ENCODE data around the gene AMIGO1. TPM values are rescaled to one million over a fixed set of nuclear protein-coding genes. Genes with fewer than 3 reads are reported as not detected.

AMIGO1 gene
- total and polyA plus RNA-seq, 10 of the 15 experiments (the other 5 are each of a cell fraction or from before 2014, with no cell fraction given): 0.02 to 0.28 (median 0.08) TPM; not detected in 1

DNA sequence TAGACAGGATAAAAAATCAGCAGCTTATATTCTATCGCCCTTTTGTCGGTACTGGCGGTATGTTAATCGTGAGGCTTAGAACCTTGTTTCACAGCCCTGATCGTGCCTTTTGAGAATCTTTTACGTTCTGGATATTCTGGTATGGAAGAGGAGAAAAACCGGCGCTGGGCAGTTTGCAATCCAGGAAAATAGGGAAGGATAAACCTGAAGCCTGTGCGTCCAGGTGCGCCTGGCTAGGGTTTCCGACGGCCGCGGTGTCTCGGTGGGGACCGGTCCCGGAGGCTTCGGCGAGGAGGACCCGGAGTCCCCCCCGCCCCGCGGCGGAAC is 43.4 kb downstream of the AMIGO1 start:
- intact Hi-C loops (cut with micrococcal nuclease; ENCODE audit: unreplicated experiment): no loop called here
- SMC1A ChIA-PET (ENCODE audit: uncharacterized antibody, unreplicated experiment): no interaction called here
- no peak for DNase-seq (ENCODE audit: low read depth, low spot score)

DNA sequence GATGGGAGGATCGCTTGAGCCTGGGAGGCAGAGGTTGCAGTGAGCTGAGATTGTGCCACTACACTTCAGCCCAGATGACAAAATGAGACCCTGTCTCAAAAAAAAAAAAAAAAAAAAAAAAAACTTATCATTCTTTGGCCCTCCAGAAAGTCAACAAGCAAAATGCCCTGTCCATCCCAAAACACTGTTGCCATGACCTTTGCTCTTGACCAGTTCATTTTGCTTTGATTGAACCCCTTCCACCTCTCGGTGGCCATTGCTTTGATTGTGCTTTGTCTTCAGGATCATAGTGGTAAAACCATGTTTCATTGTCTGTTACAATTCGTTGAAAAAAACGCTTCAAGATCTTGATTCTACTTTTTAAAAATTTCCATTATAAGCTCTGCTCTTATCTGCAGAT is 51.7 kb downstream of the AMIGO1 start:
- ChIA-PET RAD21 (ENCODE audit: unreplicated experiment) (no interaction called here), CTCF (interaction anchor here (0.9 to 1.0 kb wide), 2 partner anchors 11 to 32 kb away, joined by 3 to 4 read pairs; partner anchors contain the start of gene PSMA5), SMC1A (ENCODE audit: uncharacterized antibody, unreplicated experiment) (interaction anchor here (1.2 kb wide), 2 partner anchors 58 to 71 kb away, joined by 3 read pairs; no protein-coding TSS in a partner anchor), POLR2A (interaction anchor here (0.6 kb wide), 1 partner anchor 32 kb away, joined by 6 read pairs; no protein-coding TSS in a partner anchor)
- no TSS peak for BruUV-seq (replicated peaks)
- intact Hi-C loops (cut with micrococcal nuclease; ENCODE audit: unreplicated experiment) (no loop called here), in situ Hi-C loops (cut with MboI) (no loop called here)
- Histone ChIP-seq H3K27ac (ENCODE audit: control insufficient read depth, insufficient read depth) (no peak overlapping the region), H3K4me1 (ENCODE audit: control insufficient read depth, insufficient read depth, low read length) (no peaks in the 10 kb centered on the region), H3K9me3 (replicated peaks; ENCODE audit: control insufficient read depth, insufficient read depth, low read length) (no peaks in the 10 kb centered on the region; the same call in 2 of the 3 replicates), H4K20me1 (ENCODE audit: control insufficient read depth, insufficient read depth) (no peaks in the 10 kb centered on the region), H3K4me3 (no peak overlapping the region), H3K9ac (ENCODE audit: control insufficient read depth, insufficient read depth, low read length) (no peak overlapping the region), H3K36me3 (ENCODE audit: control insufficient read depth in 2 of 2, insufficient read depth in 2 of 2, low read length in 1 of 2) (no peaks in the 10 kb centered on the region), H3K27me3 (replicated peaks in 1 of 2; ENCODE audit: control insufficient read depth in 2 of 2, insufficient read depth in 2 of 2, low read length in 1 of 2) (no peaks in the 10 kb centered on the region), H2AFZ (ENCODE audit: control insufficient read depth, low read depth, low read length) (no peak overlapping the region), H3K79me2 (ENCODE audit: control insufficient read depth, insufficient read depth, low read length) (no peaks in the 10 kb centered on the region), H3K4me2 (ENCODE audit: control insufficient read depth, insufficient read depth) (no peak overlapping the region)
- ATAC-seq (no peak), DNase-seq (ENCODE audit: low read depth, low spot score) (no peak), FAIRE-seq (no peak)
- TF ChIP-seq CHD1 (IDR thresholded peaks at IDR 0.05; ENCODE audit: low read depth, low read length) (no peak), NFIC (IDR thresholded peaks at IDR 0.05; ENCODE audit: low read depth, low read length) (no peak), SRF (IDR thresholded peaks at IDR 0.05; ENCODE audit: low read depth in 2 of 2, low read length in 2 of 2) (no peak), NFXL1 (IDR thresholded peaks at IDR 0.05; ENCODE audit: borderline replicate concordance) (no peak), POLR2A (IDR thresholded peaks at IDR 0.05; ENCODE audit: low read depth, low read length) (no peak), SPI1 (IDR thresholded peaks at IDR 0.05; ENCODE audit: borderline replicate concordance, insufficient read depth, low read depth, low read length) (no peak), YBX1 (IDR thresholded peaks at IDR 0.05) (no peak)
- TF ChIP-seq, protein P1, sequence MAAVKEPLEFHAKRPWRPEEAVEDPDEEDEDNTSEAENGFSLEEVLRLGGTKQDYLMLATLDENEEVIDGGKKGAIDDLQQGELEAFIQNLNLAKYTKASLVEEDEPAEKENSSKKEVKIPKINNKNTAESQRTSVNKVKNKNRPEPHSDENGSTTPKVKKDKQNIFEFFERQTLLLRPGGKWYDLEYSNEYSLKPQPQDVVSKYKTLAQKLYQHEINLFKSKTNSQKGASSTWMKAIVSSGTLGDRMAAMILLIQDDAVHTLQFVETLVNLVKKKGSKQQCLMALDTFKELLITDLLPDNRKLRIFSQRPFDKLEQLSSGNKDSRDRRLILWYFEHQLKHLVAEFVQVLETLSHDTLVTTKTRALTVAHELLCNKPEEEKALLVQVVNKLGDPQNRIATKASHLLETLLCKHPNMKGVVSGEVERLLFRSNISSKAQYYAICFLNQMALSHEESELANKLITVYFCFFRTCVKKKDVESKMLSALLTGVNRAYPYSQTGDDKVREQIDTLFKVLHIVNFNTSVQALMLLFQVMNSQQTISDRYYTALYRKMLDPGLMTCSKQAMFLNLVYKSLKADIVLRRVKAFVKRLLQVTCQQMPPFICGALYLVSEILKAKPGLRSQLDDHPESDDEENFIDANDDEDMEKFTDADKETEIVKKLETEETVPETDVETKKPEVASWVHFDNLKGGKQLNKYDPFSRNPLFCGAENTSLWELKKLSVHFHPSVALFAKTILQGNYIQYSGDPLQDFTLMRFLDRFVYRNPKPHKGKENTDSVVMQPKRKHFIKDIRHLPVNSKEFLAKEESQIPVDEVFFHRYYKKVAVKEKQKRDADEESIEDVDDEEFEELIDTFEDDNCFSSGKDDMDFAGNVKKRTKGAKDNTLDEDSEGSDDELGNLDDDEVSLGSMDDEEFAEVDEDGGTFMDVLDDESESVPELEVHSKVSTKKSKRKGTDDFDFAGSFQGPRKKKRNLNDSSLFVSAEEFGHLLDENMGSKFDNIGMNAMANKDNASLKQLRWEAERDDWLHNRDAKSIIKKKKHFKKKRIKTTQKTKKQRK (IDR thresholded peaks at IDR 0.05; ENCODE audit: low read depth, low read length): no peak
- TF ChIP-seq, protein P2, sequence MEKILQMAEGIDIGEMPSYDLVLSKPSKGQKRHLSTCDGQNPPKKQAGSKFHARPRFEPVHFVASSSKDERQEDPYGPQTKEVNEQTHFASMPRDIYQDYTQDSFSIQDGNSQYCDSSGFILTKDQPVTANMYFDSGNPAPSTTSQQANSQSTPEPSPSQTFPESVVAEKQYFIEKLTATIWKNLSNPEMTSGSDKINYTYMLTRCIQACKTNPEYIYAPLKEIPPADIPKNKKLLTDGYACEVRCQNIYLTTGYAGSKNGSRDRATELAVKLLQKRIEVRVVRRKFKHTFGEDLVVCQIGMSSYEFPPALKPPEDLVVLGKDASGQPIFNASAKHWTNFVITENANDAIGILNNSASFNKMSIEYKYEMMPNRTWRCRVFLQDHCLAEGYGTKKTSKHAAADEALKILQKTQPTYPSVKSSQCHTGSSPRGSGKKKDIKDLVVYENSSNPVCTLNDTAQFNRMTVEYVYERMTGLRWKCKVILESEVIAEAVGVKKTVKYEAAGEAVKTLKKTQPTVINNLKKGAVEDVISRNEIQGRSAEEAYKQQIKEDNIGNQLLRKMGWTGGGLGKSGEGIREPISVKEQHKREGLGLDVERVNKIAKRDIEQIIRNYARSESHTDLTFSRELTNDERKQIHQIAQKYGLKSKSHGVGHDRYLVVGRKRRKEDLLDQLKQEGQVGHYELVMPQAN (conservative IDR thresholded peaks at IDR 0.05): no peak
- 50% methylated on average over 4 of the region's 4 CpGs for WGBS (ENCODE audit: insufficient coverage, insufficient replicate concordance, low lambda C conversion rate, missing lambda C conversion rate)

More for the DNA sequence above, 43.4 kb downstream of the AMIGO1 start:
- H3K27me3 ChIP-seq (replicated peaks in 1 of 2; ENCODE audit: control insufficient read depth in 2 of 2, insufficient read depth in 2 of 2, low read length in 1 of 2): peaks cover 4 to 7% of the 10 kb centered on the region in 2 experiments; a peak in 3 of 4 replicates
- CTCF ChIA-PET: interaction anchor here (0.7 kb wide), 1 partner anchor 67 kb away, joined by 3 read pairs; no protein-coding TSS in a partner anchor
- in situ Hi-C loops (cut with MboI): no loop called here
- no peak overlapping the region for H3K4me3 ChIP-seq
- no peak for FAIRE-seq
- no peaks in the 10 kb centered on the region for H3K4me1 ChIP-seq (ENCODE audit: control insufficient read depth, insufficient read depth, low read length)
- TF ChIP-seq EZH2 (IDR thresholded peaks at IDR 0.05; ENCODE audit: borderline replicate concordance, control insufficient read depth, low read depth, low read length) (0 out of 2 replicates have a peak, but pooled peaks have one; percentile 72), SP1 (IDR thresholded peaks at IDR 0.05; ENCODE audit: low read depth, low read length) (no peak)
- no TSS peak for BruUV-seq (replicated peaks)
- RAD21 ChIA-PET (ENCODE audit: unreplicated experiment): no interaction called here
- no peaks in the 10 kb centered on the region for H4K20me1 ChIP-seq (ENCODE audit: control insufficient read depth, insufficient read depth)
- ATAC-seq: no peak
- no peak overlapping the region for H3K9ac ChIP-seq (ENCODE audit: control insufficient read depth, insufficient read depth, low read length)
- H3K27ac ChIP-seq (ENCODE audit: control insufficient read depth, insufficient read depth): no peak overlapping the region
- H3K36me3 ChIP-seq (ENCODE audit: control insufficient read depth in 2 of 2, insufficient read depth in 2 of 2, low read length in 1 of 2): no peaks in the 10 kb centered on the region
- H2AFZ ChIP-seq (ENCODE audit: control insufficient read depth, low read depth, low read length): no peak overlapping the region
- peak overlapping the region; percentile 64; the same call in 1 of the 2 replicates for H3K4me2 ChIP-seq (ENCODE audit: control insufficient read depth, insufficient read depth)
- no peaks in the 10 kb centered on the region for H3K79me2 ChIP-seq (ENCODE audit: control insufficient read depth, insufficient read depth, low read length)
- POLR2A ChIA-PET: no interaction called here
- no peaks in the 10 kb centered on the region for H3K9me3 ChIP-seq (replicated peaks; ENCODE audit: control insufficient read depth, insufficient read depth, low read length)
- 53% methylated on average over 9 of the region's 24 CpGs for WGBS (ENCODE audit: insufficient coverage, insufficient replicate concordance, low lambda C conversion rate, missing lambda C conversion rate)
